ENCODE data around the gene MTIF3.
"Not testable (repeated sequence)": the region's sequence is repeated elsewhere in the genome, so short reads cannot be mapped to it uniquely, and the experiment has no call there.

MTIF3 gene

GRCh38 chr13:27406178-27406939 is 44.0 kb downstream of the MTIF3 start:
- no peak overlapping the region for H3K27ac ChIP-seq (ENCODE audit: low read length)
- no peak overlapping the region for H3K4me3 ChIP-seq (ENCODE audit: low read depth in 1 of 2, low read length in 2 of 2)
- no peaks in the 10 kb centered on the region for H3K36me3 ChIP-seq (ENCODE audit: control insufficient read depth in 1 of 2, insufficient read depth in 2 of 2, low read length in 2 of 2)
- H3K9me3 ChIP-seq (ENCODE audit: control insufficient read depth in 1 of 2, low read length in 2 of 2) = no peaks in the 10 kb centered on the region
- H3K27me3 ChIP-seq (ENCODE audit: low read depth, low read length) = no peaks in the 10 kb centered on the region
- H3K4me1 ChIP-seq (ENCODE audit: control insufficient read depth in 1 of 2, insufficient read depth in 2 of 2, low read length in 2 of 2) = peaks cover 0 to 11% of the 10 kb centered on the region in 2 donors

- Histone ChIP-seq H3K27me3 (ENCODE audit: low read depth, low read length) (no peaks in the 10 kb centered on the region), H3K27ac (ENCODE audit: low read length) (no peak overlapping the region), H3K9me3 (ENCODE audit: control insufficient read depth in 1 of 2, low read length in 2 of 2) (no peaks in the 10 kb centered on the region), H3K36me3 (ENCODE audit: control insufficient read depth in 1 of 2, insufficient read depth in 2 of 2, low read length in 2 of 2) (no peaks in the 10 kb centered on the region), H3K4me1 (ENCODE audit: control insufficient read depth in 1 of 2, insufficient read depth in 2 of 2, low read length in 2 of 2) (peaks cover 0 to 11% of the 10 kb centered on the region in 2 donors), H3K4me3 (ENCODE audit: low read depth in 1 of 2, low read length in 2 of 2) (no peak overlapping the region)
These were observed 44.7 kb downstream of the MTIF3 start for GRCh38 chr13:27405546-27406134.

- Histone ChIP-seq H3K4me3 (ENCODE audit: low read depth in 1 of 2, low read length in 2 of 2) (no peak overlapping the region), H3K9me3 (ENCODE audit: control insufficient read depth in 1 of 2, low read length in 2 of 2) (no peaks in the 10 kb centered on the region), H3K27ac (ENCODE audit: low read length) (peak overlapping the region; percentile 64), H3K4me1 (ENCODE audit: control insufficient read depth in 1 of 2, insufficient read depth in 2 of 2, low read length in 2 of 2) (peaks cover 0 to 11% of the 10 kb centered on the region in 2 donors), H3K27me3 (ENCODE audit: low read depth, low read length) (no peaks in the 10 kb centered on the region), H3K36me3 (ENCODE audit: control insufficient read depth in 1 of 2, insufficient read depth in 2 of 2, low read length in 2 of 2) (no peaks in the 10 kb centered on the region)
These were observed 45.7 kb downstream of the MTIF3 start for GRCh38 chr13:27404680-27405079.

- Histone ChIP-seq H3K4me1 (ENCODE audit: control insufficient read depth in 1 of 2, insufficient read depth in 2 of 2, low read length in 2 of 2) (peaks cover 0 to 11% of the 10 kb centered on the region in 2 donors), H3K4me3 (ENCODE audit: low read depth in 1 of 2, low read length in 2 of 2) (no peak overlapping the region), H3K27ac (ENCODE audit: low read length) (peak overlapping the region; percentile 64), H3K36me3 (ENCODE audit: control insufficient read depth in 1 of 2, insufficient read depth in 2 of 2, low read length in 2 of 2) (no peaks in the 10 kb centered on the region), H3K27me3 (ENCODE audit: low read depth, low read length) (no peaks in the 10 kb centered on the region), H3K9me3 (ENCODE audit: control insufficient read depth in 1 of 2, low read length in 2 of 2) (no peaks in the 10 kb centered on the region)
These were observed 46.5 kb downstream of the MTIF3 start for GRCh38 chr13:27403727-27404385.

GRCh38 chr13:27403203-27403678 is 47.1 kb downstream of the MTIF3 start:
- peak overlapping the region; percentile 64 for H3K27ac ChIP-seq (ENCODE audit: low read length)
- H3K36me3 ChIP-seq (ENCODE audit: control insufficient read depth in 1 of 2, insufficient read depth in 2 of 2, low read length in 2 of 2) = no peaks in the 10 kb centered on the region
- no peaks in the 10 kb centered on the region for H3K9me3 ChIP-seq (ENCODE audit: control insufficient read depth in 1 of 2, low read length in 2 of 2)
- peaks cover 0 to 11% of the 10 kb centered on the region in 2 donors for H3K4me1 ChIP-seq (ENCODE audit: control insufficient read depth in 1 of 2, insufficient read depth in 2 of 2, low read length in 2 of 2)
- H3K4me3 ChIP-seq (ENCODE audit: low read depth in 1 of 2, low read length in 2 of 2) = no peak overlapping the region
- H3K27me3 ChIP-seq (ENCODE audit: low read depth, low read length) = no peaks in the 10 kb centered on the region

- Histone ChIP-seq H3K9me3 (ENCODE audit: control insufficient read depth in 1 of 2, low read length in 2 of 2) (no peaks in the 10 kb centered on the region), H3K27ac (ENCODE audit: low read length) (no peak overlapping the region), H3K36me3 (ENCODE audit: control insufficient read depth in 1 of 2, insufficient read depth in 2 of 2, low read length in 2 of 2) (no peaks in the 10 kb centered on the region)
These were observed 49.2 kb downstream of the MTIF3 start for GRCh38 chr13:27401210-27401609.

GRCh38 chr13:27400405-27400804 is 50.0 kb downstream of the MTIF3 start:
- not testable (repeated sequence) for H3K27me3 ChIP-seq (ENCODE audit: low read depth, low read length); H3K9me3 ChIP-seq (ENCODE audit: control insufficient read depth in 1 of 2, low read length in 2 of 2); H3K27ac ChIP-seq (ENCODE audit: low read length); H3K36me3 ChIP-seq (ENCODE audit: control insufficient read depth in 1 of 2, insufficient read depth in 2 of 2, low read length in 2 of 2); H3K4me3 ChIP-seq (ENCODE audit: low read depth in 1 of 2, low read length in 2 of 2)
- H3K4me1 ChIP-seq (ENCODE audit: control insufficient read depth in 1 of 2, insufficient read depth in 2 of 2, low read length in 2 of 2) = peaks cover 0 to 11% of the 10 kb centered on the region in 2 donors

More at GRCh38 chr13:27401210-27401609, 49.2 kb downstream of the MTIF3 start:
- H3K27me3 ChIP-seq (ENCODE audit: low read depth, low read length) = no peaks in the 10 kb centered on the region
- H3K4me1 ChIP-seq (ENCODE audit: control insufficient read depth in 1 of 2, insufficient read depth in 2 of 2, low read length in 2 of 2) = peaks cover 0 to 11% of the 10 kb centered on the region in 2 donors
- no peak overlapping the region for H3K4me3 ChIP-seq (ENCODE audit: low read depth in 1 of 2, low read length in 2 of 2)

- H3K27ac ChIP-seq (ENCODE audit: low read length) = no peak overlapping the region
- H3K9me3 ChIP-seq (ENCODE audit: control insufficient read depth in 1 of 2, low read length in 2 of 2) = no peaks in the 10 kb centered on the region
- H3K27me3 ChIP-seq (ENCODE audit: low read depth, low read length) = no peaks in the 10 kb centered on the region
- no peak overlapping the region for H3K4me3 ChIP-seq (ENCODE audit: low read depth in 1 of 2, low read length in 2 of 2)
- peaks cover 0 to 8% of the 10 kb centered on the region in 2 donors for H3K4me1 ChIP-seq (ENCODE audit: control insufficient read depth in 1 of 2, insufficient read depth in 2 of 2, low read length in 2 of 2)
- no peaks in the 10 kb centered on the region for H3K36me3 ChIP-seq (ENCODE audit: control insufficient read depth in 1 of 2, insufficient read depth in 2 of 2, low read length in 2 of 2)
These were observed 52.0 kb downstream of the MTIF3 start for GRCh38 chr13:27398360-27398759.

- H3K4me3 ChIP-seq (ENCODE audit: low read depth in 1 of 2, low read length in 2 of 2) = no peak overlapping the region
- H3K9me3 ChIP-seq (ENCODE audit: control insufficient read depth in 1 of 2, low read length in 2 of 2) = no peaks in the 10 kb centered on the region
- no peaks in the 10 kb centered on the region for H3K36me3 ChIP-seq (ENCODE audit: control insufficient read depth in 1 of 2, insufficient read depth in 2 of 2, low read length in 2 of 2)
- H3K27me3 ChIP-seq (ENCODE audit: low read depth, low read length) = no peaks in the 10 kb centered on the region
- H3K27ac ChIP-seq (ENCODE audit: low read length) = no peak overlapping the region
- no peaks in the 10 kb centered on the region for H3K4me1 ChIP-seq (ENCODE audit: control insufficient read depth in 1 of 2, insufficient read depth in 2 of 2, low read length in 2 of 2)
These were observed 54.0 kb downstream of the MTIF3 start for GRCh38 chr13:27396252-27396846.

- H3K36me3 ChIP-seq (ENCODE audit: control insufficient read depth in 1 of 2, insufficient read depth in 2 of 2, low read length in 2 of 2) = no peaks in the 10 kb centered on the region
- no peaks in the 10 kb centered on the region for H3K4me1 ChIP-seq (ENCODE audit: control insufficient read depth in 1 of 2, insufficient read depth in 2 of 2, low read length in 2 of 2)
- H3K27me3 ChIP-seq (ENCODE audit: low read depth, low read length) = no peaks in the 10 kb centered on the region
- H3K9me3 ChIP-seq (ENCODE audit: control insufficient read depth in 1 of 2, low read length in 2 of 2) = no peaks in the 10 kb centered on the region
- no peak overlapping the region for H3K4me3 ChIP-seq (ENCODE audit: low read depth in 1 of 2, low read length in 2 of 2)
- H3K27ac ChIP-seq (ENCODE audit: low read length) = no peak overlapping the region
These were observed 55.3 kb downstream of the MTIF3 start for GRCh38 chr13:27395007-27395510.

GRCh38 chr13:27393101-27393500 is 57.3 kb downstream of the MTIF3 start:
- Histone ChIP-seq H3K27ac (ENCODE audit: low read length) (no peak overlapping the region), H3K9me3 (ENCODE audit: control insufficient read depth in 1 of 2, low read length in 2 of 2) (no peaks in the 10 kb centered on the region), H3K27me3 (ENCODE audit: low read depth, low read length) (no peaks in the 10 kb centered on the region), H3K4me1 (ENCODE audit: control insufficient read depth in 1 of 2, insufficient read depth in 2 of 2, low read length in 2 of 2) (no peaks in the 10 kb centered on the region), H3K36me3 (ENCODE audit: control insufficient read depth in 1 of 2, insufficient read depth in 2 of 2, low read length in 2 of 2) (no peaks in the 10 kb centered on the region), H3K4me3 (ENCODE audit: low read depth in 1 of 2, low read length in 2 of 2) (no peak overlapping the region)
